ENCODE results near the gene FOLR2. TPM values are rescaled to one million over a fixed set of nuclear protein-coding genes. Genes with fewer than 3 reads are reported as not detected.

Gene FOLR2
- total and polyA plus RNA-seq, 2 of the 8 experiments (the other 6 are each of a cell fraction or from before 2014, with no cell fraction given), result not detected

GRCh38 chr11:72189455-72190250 lies 26.9 kb upstream of the FOLR2 start (continued):
- TF ChIP-seq CHD7 (IDR thresholded peaks at IDR 0.05; ENCODE audit: insufficient replicate concordance, low read length) (no peak), GTF2F1 (IDR thresholded peaks at IDR 0.05; ENCODE audit: borderline replicate concordance, low read depth, low read length) (no peak), BACH1 (IDR thresholded peaks at IDR 0.05; ENCODE audit: low read length) (no peak), KDM5A (IDR thresholded peaks at IDR 0.05; ENCODE audit: low read length) (no peak), CTCF (IDR thresholded peaks at IDR 0.05; ENCODE audit: control extremely low read depth in 1 of 3, insufficient read depth in 1 of 3, low read depth in 1 of 3, low read length in 3 of 3) (no peak), KDM1A (IDR thresholded peaks at IDR 0.05; ENCODE audit: borderline replicate concordance, low read length) (no peak), MAFK (IDR thresholded peaks at IDR 0.05; ENCODE audit: low read depth, low read length) (no peak)

Data from H1 (cell line).